ENCODE results near the gene MICAL3.

The MICAL3 gene

DNA sequence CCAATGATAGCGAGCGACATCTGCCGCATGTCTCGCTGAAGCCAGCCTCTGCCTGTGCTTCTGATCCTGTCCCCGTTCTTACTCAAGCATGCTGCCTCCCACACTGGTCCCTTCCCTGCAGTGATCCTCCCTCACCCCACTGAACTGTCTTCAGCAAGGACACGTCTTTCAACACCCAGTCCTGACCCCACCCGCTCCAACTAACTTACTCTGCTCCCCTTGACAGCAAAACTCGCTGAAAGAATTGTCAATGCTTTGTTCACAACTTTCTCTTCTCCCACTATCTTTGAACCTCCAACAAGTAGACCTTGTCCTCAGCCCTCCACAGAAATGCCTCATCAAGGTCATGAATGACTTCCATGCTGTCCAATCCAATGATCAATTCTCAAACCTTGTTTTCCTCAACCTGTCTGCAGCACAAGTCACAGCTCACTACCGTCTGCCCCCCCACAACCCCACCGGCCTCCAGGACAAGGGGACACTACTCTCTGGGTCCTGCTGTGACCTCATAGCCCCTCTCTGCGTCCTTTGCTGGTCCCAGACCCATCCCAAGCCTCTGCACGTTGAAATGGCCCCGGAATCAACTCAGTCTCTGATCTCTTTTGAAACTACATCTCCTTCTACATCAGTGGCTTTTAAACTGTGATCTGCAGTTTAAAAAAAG is 108.0 kb downstream of the MICAL3 start:
- TF ChIP-seq PPARA (CRISPR knock-in tag; IDR thresholded peaks at IDR 0.05; ENCODE audit: borderline replicate concordance) (no peak), RARB (CRISPR knock-in tag; IDR thresholded peaks at IDR 0.05) (no peak), ZFP30 (CRISPR knock-in tag; IDR thresholded peaks at IDR 0.05) (no peak), BACH2 (CRISPR knock-in tag; IDR thresholded peaks at IDR 0.05; ENCODE audit: borderline replicate concordance) (no peak), CSDC2 (CRISPR knock-in tag; IDR thresholded peaks at IDR 0.05) (no peak), GLIS3 (CRISPR knock-in tag; IDR thresholded peaks at IDR 0.05) (no peak), ZNF565 (CRISPR knock-in tag; conservative IDR thresholded peaks at IDR 0.05; ENCODE audit: low read depth) (no peak), ARNTL (CRISPR knock-in tag; IDR thresholded peaks at IDR 0.05; ENCODE audit: borderline replicate concordance, low read depth) (no peak), ISL1 (CRISPR knock-in tag; IDR thresholded peaks at IDR 0.05) (no peak), TOX (CRISPR knock-in tag; IDR thresholded peaks at IDR 0.05; ENCODE audit: borderline replicate concordance) (no peak), ZNF8 (CRISPR knock-in tag; IDR thresholded peaks at IDR 0.05) (no peak), ZFP3 (CRISPR knock-in tag; IDR thresholded peaks at IDR 0.05) (no peak), ZNF70 (CRISPR knock-in tag; IDR thresholded peaks at IDR 0.05) (no peak), ZC3H10 (CRISPR knock-in tag; IDR thresholded peaks at IDR 0.05) (no peak)
- TF ChIP-seq, protein P1, sequence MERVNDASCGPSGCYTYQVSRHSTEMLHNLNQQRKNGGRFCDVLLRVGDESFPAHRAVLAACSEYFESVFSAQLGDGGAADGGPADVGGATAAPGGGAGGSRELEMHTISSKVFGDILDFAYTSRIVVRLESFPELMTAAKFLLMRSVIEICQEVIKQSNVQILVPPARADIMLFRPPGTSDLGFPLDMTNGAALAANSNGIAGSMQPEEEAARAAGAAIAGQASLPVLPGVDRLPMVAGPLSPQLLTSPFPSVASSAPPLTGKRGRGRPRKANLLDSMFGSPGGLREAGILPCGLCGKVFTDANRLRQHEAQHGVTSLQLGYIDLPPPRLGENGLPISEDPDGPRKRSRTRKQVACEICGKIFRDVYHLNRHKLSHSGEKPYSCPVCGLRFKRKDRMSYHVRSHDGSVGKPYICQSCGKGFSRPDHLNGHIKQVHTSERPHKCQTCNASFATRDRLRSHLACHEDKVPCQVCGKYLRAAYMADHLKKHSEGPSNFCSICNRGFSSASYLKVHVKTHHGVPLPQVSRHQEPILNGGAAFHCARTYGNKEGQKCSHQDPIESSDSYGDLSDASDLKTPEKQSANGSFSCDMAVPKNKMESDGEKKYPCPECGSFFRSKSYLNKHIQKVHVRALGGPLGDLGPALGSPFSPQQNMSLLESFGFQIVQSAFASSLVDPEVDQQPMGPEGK (CRISPR knock-in tag; IDR thresholded peaks at IDR 0.05; ENCODE audit: borderline replicate concordance), result no peak
- TF ChIP-seq, protein P2, sequence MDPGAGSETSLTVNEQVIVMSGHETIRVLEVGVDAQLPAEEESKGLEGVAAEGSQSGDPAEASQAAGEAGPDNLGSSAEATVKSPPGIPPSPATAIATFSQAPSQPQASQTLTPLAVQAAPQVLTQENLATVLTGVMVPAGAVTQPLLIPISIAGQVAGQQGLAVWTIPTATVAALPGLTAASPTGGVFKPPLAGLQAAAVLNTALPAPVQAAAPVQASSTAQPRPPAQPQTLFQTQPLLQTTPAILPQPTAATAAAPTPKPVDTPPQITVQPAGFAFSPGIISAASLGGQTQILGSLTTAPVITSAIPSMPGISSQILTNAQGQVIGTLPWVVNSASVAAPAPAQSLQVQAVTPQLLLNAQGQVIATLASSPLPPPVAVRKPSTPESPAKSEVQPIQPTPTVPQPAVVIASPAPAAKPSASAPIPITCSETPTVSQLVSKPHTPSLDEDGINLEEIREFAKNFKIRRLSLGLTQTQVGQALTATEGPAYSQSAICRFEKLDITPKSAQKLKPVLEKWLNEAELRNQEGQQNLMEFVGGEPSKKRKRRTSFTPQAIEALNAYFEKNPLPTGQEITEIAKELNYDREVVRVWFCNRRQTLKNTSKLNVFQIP (CRISPR knock-in tag; IDR thresholded peaks at IDR 0.05; ENCODE audit: borderline replicate concordance, low read depth), result no peak
- TF ChIP-seq, protein P3, sequence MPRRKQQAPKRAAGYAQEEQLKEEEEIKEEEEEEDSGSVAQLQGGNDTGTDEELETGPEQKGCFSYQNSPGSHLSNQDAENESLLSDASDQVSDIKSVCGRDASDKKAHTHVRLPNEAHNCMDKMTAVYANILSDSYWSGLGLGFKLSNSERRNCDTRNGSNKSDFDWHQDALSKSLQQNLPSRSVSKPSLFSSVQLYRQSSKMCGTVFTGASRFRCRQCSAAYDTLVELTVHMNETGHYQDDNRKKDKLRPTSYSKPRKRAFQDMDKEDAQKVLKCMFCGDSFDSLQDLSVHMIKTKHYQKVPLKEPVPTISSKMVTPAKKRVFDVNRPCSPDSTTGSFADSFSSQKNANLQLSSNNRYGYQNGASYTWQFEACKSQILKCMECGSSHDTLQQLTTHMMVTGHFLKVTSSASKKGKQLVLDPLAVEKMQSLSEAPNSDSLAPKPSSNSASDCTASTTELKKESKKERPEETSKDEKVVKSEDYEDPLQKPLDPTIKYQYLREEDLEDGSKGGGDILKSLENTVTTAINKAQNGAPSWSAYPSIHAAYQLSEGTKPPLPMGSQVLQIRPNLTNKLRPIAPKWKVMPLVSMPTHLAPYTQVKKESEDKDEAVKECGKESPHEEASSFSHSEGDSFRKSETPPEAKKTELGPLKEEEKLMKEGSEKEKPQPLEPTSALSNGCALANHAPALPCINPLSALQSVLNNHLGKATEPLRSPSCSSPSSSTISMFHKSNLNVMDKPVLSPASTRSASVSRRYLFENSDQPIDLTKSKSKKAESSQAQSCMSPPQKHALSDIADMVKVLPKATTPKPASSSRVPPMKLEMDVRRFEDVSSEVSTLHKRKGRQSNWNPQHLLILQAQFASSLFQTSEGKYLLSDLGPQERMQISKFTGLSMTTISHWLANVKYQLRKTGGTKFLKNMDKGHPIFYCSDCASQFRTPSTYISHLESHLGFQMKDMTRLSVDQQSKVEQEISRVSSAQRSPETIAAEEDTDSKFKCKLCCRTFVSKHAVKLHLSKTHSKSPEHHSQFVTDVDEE (CRISPR knock-in tag; IDR thresholded peaks at IDR 0.05), result no peak
- ATAC-seq, result no peak

DNA sequence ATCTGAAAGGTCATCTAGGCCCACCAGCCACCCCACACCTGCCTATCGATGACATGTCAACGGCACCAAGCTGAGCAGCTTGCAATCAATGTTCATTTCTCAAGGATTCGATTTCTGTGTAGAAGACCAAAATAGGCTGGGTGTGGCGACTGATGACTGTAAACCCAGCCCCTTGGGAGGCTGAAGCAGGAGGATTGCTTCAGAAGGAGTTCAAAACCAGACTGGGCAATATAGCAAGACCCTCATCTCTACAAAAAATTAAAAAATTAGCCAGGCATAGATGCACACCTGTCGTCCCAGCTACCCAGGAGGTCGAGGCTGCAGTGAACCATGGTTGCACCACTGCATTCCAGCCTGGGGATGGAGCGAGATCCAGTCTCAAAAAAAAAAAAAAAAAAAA is 108.7 kb downstream of the MICAL3 start:
- ATAC-seq, result no peak
- no peak for TF ChIP-seq ZNF70 (CRISPR knock-in tag; IDR thresholded peaks at IDR 0.05)
- TF ChIP-seq ESRRG (CRISPR knock-in tag; IDR thresholded peaks at IDR 0.05), result no peak
- TF ChIP-seq, protein P1 (CRISPR knock-in tag; IDR thresholded peaks at IDR 0.05; ENCODE audit: borderline replicate concordance), result no peak
- TF ChIP-seq, protein P4, sequence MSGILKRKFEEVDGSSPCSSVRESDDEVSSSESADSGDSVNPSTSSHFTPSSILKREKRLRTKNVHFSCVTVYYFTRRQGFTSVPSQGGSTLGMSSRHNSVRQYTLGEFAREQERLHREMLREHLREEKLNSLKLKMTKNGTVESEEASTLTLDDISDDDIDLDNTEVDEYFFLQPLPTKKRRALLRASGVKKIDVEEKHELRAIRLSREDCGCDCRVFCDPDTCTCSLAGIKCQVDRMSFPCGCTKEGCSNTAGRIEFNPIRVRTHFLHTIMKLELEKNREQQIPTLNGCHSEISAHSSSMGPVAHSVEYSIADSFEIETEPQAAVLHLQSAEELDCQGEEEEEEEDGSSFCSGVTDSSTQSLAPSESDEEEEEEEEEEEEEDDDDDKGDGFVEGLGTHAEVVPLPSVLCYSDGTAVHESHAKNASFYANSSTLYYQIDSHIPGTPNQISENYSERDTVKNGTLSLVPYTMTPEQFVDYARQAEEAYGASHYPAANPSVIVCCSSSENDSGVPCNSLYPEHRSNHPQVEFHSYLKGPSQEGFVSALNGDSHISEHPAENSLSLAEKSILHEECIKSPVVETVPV (CRISPR knock-in tag; IDR thresholded peaks at IDR 0.05), result no peak
- no peak for TF ChIP-seq TOX (CRISPR knock-in tag; IDR thresholded peaks at IDR 0.05; ENCODE audit: borderline replicate concordance)
- no peak for TF ChIP-seq PPARA (CRISPR knock-in tag; IDR thresholded peaks at IDR 0.05; ENCODE audit: borderline replicate concordance)
- TF ChIP-seq ISL1 (CRISPR knock-in tag; IDR thresholded peaks at IDR 0.05), result no peak
- TF ChIP-seq BACH2 (CRISPR knock-in tag; IDR thresholded peaks at IDR 0.05; ENCODE audit: borderline replicate concordance), result no peak
- no peak for TF ChIP-seq ZC3H10 (CRISPR knock-in tag; IDR thresholded peaks at IDR 0.05)
- TF ChIP-seq ZFP3 (CRISPR knock-in tag; IDR thresholded peaks at IDR 0.05), result no peak
- no peak for TF ChIP-seq RARB (CRISPR knock-in tag; IDR thresholded peaks at IDR 0.05)

DNA sequence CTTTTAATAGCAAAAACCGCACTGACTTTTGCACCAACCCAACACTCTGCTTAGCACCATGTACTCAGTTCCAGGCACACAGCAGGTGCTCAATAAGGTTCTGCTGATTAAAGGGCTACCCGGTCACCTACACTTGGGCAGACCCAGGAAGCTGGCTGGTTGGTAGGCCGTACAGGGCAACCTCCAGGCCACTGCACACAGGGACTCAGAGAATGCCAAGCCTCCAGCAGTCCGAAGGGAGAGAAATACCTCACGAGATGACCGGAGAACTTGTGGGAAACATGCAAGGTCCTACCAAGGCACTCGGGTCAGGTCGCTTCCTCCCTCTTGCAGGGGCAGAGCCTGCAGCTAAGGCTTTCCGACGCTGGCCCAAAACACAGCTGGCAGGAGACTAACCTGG is 109.2 kb downstream of the MICAL3 start:
- TF ChIP-seq TCF4 (CRISPR knock-in tag; IDR thresholded peaks at IDR 0.05; ENCODE audit: borderline replicate concordance) (no peak), ZNF70 (CRISPR knock-in tag; IDR thresholded peaks at IDR 0.05) (no peak), OSR1 (CRISPR knock-in tag; IDR thresholded peaks at IDR 0.05) (no peak), ESRRG (CRISPR knock-in tag; IDR thresholded peaks at IDR 0.05) (no peak), ZNF8 (CRISPR knock-in tag; IDR thresholded peaks at IDR 0.05) (no peak), ISL1 (CRISPR knock-in tag; IDR thresholded peaks at IDR 0.05) (no peak)
- TF ChIP-seq, protein P4 (CRISPR knock-in tag; IDR thresholded peaks at IDR 0.05), result no peak
- TF ChIP-seq, protein P2 (CRISPR knock-in tag; IDR thresholded peaks at IDR 0.05; ENCODE audit: borderline replicate concordance, low read depth), result no peak
- no peak for ATAC-seq
